IMR-90 (cell line): ENCODE results near the gene LTBP1.

Experiments used
- BHLHE40 ChIP-seq: fragments of 150-350 bp; IDR thresholded peaks from 2 replicates; pipeline ENCODE4 v1.6.1; 2016; ENCODE audit warnings: mild to moderate bottlenecking, low read depth, low read length
- CEBPB ChIP-seq: IDR thresholded peaks from 2 replicates; pipeline ENCODE4 v1.6.1; 2012; ENCODE audit warnings: low read depth, low read length, improper control_type of control experiment
- CHD1 ChIP-seq: IDR thresholded peaks from 2 replicates; pipeline ENCODE4 v1.6.1; 2012; ENCODE audit warnings: low read depth, low read length, improper control_type of control experiment
- MAFK ChIP-seq: IDR thresholded peaks from 2 replicates; pipeline ENCODE4 v1.6.1; 2012; ENCODE audit warnings: low read depth, low read length, improper control_type of control experiment
- POLR2A ChIP-seq: IDR thresholded peaks from 2 replicates; pipeline ENCODE4 v1.6.1; 2012; ENCODE audit warnings: mild to moderate bottlenecking, low read depth, low read length
- RAD21 ChIP-seq: IDR thresholded peaks from 2 replicates; pipeline ENCODE4 v1.6.1; 2012; ENCODE audit warnings: low read length, improper control_type of control experiment
- RFX5 ChIP-seq: IDR thresholded peaks from 2 replicates; pipeline ENCODE4 v1.8.0; 2012; ENCODE audit warnings: low read depth, mild to moderate bottlenecking, low read length, moderate library complexity
- TF ChIP-seq, protein P1 (sequence below): conservative IDR thresholded peaks from 2 replicates; pipeline ENCODE4 v1.5.1; 2012; ENCODE audit warnings: mild to moderate bottlenecking, low read depth, low read length, improper control_type of control experiment
- TF ChIP-seq, protein P2 (sequence below): fragments of 150-350 bp; IDR thresholded peaks from 2 replicates; pipeline ENCODE4 v1.6.1; 2017; ENCODE audit warnings: mild to moderate bottlenecking, antibody characterized with exemption, low read length, low read depth

DNA sequence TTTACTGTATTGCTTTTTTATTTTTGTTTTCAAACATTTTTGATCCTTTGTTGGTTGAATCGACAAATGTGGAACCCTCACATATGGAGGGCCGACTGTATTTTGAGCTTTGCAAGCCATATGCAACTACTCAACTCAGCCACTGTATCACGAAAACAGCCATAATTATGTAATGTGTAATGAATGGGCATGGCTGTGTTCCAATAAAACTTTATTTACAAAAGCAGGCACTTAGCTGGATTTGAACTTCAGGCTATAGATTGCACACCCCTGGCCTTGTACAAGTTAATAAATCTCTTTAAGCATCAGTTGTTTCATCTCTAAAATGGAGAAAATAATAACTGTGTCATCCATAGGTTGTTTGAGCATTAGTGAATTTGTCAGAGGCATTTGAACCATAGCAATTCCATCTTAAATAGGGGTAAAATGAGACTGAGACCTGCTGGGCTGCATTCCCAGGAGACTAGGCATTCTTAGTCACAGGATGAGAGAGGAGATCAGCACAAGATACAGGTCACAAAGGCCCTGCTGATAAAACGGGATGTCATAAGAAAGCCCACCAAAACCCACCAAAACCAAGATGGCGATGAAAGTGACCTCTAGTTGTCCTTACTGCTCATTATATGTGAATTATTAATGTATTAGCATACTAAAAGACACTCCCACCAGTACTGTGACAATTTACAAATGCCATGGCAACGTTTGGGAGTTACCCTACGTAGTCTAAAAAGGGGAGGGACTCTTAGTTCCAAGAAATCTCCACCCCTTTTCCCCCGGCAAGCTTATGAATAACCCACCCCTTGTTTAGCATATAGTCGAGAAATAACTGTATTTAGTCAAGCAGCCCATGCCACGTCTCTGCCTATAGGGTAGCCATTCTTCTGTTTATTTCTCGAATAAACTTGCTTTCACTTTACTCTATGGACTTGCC, 13.7 kb upstream of the LTBP1 start:
- TF ChIP-seq, protein P1, sequence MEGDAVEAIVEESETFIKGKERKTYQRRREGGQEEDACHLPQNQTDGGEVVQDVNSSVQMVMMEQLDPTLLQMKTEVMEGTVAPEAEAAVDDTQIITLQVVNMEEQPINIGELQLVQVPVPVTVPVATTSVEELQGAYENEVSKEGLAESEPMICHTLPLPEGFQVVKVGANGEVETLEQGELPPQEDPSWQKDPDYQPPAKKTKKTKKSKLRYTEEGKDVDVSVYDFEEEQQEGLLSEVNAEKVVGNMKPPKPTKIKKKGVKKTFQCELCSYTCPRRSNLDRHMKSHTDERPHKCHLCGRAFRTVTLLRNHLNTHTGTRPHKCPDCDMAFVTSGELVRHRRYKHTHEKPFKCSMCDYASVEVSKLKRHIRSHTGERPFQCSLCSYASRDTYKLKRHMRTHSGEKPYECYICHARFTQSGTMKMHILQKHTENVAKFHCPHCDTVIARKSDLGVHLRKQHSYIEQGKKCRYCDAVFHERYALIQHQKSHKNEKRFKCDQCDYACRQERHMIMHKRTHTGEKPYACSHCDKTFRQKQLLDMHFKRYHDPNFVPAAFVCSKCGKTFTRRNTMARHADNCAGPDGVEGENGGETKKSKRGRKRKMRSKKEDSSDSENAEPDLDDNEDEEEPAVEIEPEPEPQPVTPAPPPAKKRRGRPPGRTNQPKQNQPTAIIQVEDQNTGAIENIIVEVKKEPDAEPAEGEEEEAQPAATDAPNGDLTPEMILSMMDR = no peak
- TF ChIP-seq POLR2A (no peak), RAD21 (no peak), CHD1 (no peak), CEBPB (no peak), MAFK (no peak), RFX5 (no peak), BHLHE40 (no peak)
- TF ChIP-seq, protein P2, sequence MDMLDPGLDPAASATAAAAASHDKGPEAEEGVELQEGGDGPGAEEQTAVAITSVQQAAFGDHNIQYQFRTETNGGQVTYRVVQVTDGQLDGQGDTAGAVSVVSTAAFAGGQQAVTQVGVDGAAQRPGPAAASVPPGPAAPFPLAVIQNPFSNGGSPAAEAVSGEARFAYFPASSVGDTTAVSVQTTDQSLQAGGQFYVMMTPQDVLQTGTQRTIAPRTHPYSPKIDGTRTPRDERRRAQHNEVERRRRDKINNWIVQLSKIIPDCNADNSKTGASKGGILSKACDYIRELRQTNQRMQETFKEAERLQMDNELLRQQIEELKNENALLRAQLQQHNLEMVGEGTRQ = no peak
